Fibroblast of peridontal ligament (primary cell): ENCODE results near the gene MOGAT2.

Source experiments
- DNase-seq: peaks from one replicate; pipeline ENCODE4 v3.0.0-alpha.2; 2010; ENCODE audit errors: extremely low read depth

Gene MOGAT2

DNA sequence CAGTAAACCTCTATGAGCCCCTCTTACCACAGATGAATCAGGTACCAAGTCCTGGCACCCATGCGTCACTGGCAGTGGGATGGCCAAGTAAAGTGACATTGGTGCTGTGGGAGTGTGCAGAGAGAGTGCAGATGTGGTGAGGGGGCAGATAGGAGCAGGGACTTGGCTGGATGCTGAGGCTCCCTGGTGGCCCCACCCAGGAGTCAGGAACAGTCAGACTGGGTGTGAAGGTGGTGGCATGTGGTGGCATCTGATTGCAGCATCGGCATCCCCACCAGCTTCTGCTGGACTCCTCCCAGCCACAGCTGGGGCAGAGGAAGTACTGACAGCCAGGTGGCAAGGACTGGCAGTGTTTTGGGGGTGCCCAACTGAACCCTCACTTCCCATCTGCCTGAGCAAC is 62.3 kb downstream of the MOGAT2 start:
- no peak for DNase-seq

GRCh38 chr11:75780888-75781287 is 63.2 kb downstream of the MOGAT2 start:
- DNase-seq: no peak

- DNase-seq: no peak
These were observed 63.7 kb downstream of the MOGAT2 start for GRCh38 chr11:75781296-75781695.

DNA sequence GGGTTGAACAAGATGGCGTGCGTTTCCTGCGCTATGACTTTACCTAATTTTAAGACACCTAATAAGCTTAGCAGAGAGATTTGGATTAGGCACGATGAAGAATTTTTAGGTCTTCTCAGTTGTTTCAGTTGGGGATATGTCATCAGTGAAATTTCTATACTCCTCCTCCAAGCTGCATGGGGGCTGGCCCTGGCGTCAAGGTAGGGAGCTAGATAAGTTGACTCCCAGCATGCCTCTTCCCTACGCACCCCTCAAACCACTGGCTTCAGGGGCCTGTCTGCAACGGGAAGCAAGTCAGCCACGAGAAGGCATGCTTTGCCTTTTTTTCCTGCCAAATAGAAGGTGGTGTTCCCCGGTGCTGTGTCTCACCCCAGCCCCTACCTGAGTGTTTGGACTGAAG is 64.2 kb downstream of the MOGAT2 start:
- no peak for DNase-seq
